ENCODE data around the gene MEA1.

MEA1 gene

GRCh38 chr6:42971746-42972327, 41.9 kb downstream of the MEA1 start:
- DNase-seq (ENCODE audit: low read depth) = no peak
- no peak for TF ChIP-seq CTCF (IDR thresholded peaks at IDR 0.05; ENCODE audit: insufficient read depth, low read depth, low read length, missing control alignments)
- no peak overlapping the region for H3K4me3 ChIP-seq (ENCODE audit: low read length)

- peak; percentile 42 for DNase-seq (ENCODE audit: low read depth)
- no peak overlapping the region for H3K4me3 ChIP-seq (ENCODE audit: low read length)
Measured at GRCh38 chr6:42970871-42971612, 42.7 kb downstream of the MEA1 start.

GRCh38 chr6:42969934-42970333, 43.8 kb downstream of the MEA1 start:
- no peak overlapping the region for H3K4me3 ChIP-seq (ENCODE audit: low read length)

More at GRCh38 chr6:42970871-42971612, 42.7 kb downstream of the MEA1 start:
- TF ChIP-seq CTCF (IDR thresholded peaks at IDR 0.05; ENCODE audit: insufficient read depth, low read depth, low read length, missing control alignments) = no peak

GRCh38 chr6:42969431-42969830, 44.3 kb downstream of the MEA1 start:
- H3K4me3 ChIP-seq (ENCODE audit: low read length) = no peak overlapping the region
- TF ChIP-seq CTCF (IDR thresholded peaks at IDR 0.05; ENCODE audit: insufficient read depth, low read depth, low read length, missing control alignments) = no peak
- no peak for DNase-seq (ENCODE audit: low read depth)

More at GRCh38 chr6:42969934-42970333, 43.8 kb downstream of the MEA1 start:
- DNase-seq (ENCODE audit: low read depth) = no peak
- no peak for TF ChIP-seq CTCF (IDR thresholded peaks at IDR 0.05; ENCODE audit: insufficient read depth, low read depth, low read length, missing control alignments)

- no peak for DNase-seq (ENCODE audit: low read depth)
- no peak for TF ChIP-seq CTCF (IDR thresholded peaks at IDR 0.05; ENCODE audit: insufficient read depth, low read depth, low read length, missing control alignments)
Measured at GRCh38 chr6:42968783-42969182, 45.0 kb downstream of the MEA1 start.

GRCh38 chr6:42968126-42968701, 45.5 kb downstream of the MEA1 start:
- no peak for DNase-seq (ENCODE audit: low read depth)

More at GRCh38 chr6:42968783-42969182, 45.0 kb downstream of the MEA1 start:
- H3K4me3 ChIP-seq (ENCODE audit: low read length) = no peak overlapping the region

More at GRCh38 chr6:42968126-42968701, 45.5 kb downstream of the MEA1 start:
- H3K4me3 ChIP-seq (ENCODE audit: low read length) = no peak overlapping the region
- TF ChIP-seq CTCF (IDR thresholded peaks at IDR 0.05; ENCODE audit: insufficient read depth, low read depth, low read length, missing control alignments) = no peak
